Measurements from ENCODE around the gene TNIK.
A peak's percentile ranks its signal among the peaks of the same experiment; 100 is the strongest.

Gene TNIK

GRCh38 chr3:171357721-171358120 is 102.5 kb downstream of the TNIK start:
- no peak overlapping the region for H2BK15ac ChIP-seq (ENCODE audit: low read depth, poor library complexity, severe bottlenecking)
- no peak overlapping the region for H3K4me3 ChIP-seq (ENCODE audit: insufficient read depth in 1 of 2, low read depth in 1 of 2, low read length in 2 of 2)
- no peak overlapping the region for H3K14ac ChIP-seq (ENCODE audit: low read length in 2 of 2)
- no peak overlapping the region for H4K8ac ChIP-seq (ENCODE audit: low read length)
- H4K91ac ChIP-seq (ENCODE audit: low read length), result no peak overlapping the region
- no peak overlapping the region for H3K18ac ChIP-seq (ENCODE audit: low read depth in 1 of 2, low read length in 2 of 2)
- no peak overlapping the region for H3K23ac ChIP-seq (ENCODE audit: low read length in 2 of 2)
- H3K27me3 ChIP-seq (ENCODE audit: control insufficient read depth in 1 of 2, insufficient read depth in 1 of 2, low read length in 2 of 2), result peaks cover 0 to 10% of the 10 kb centered on the region in 2 experiments
- no peak for DNase-seq
- H3K9me3 ChIP-seq (ENCODE audit: control insufficient read depth, low read length), result no peaks in the 10 kb centered on the region
- no peak overlapping the region for H3K4me2 ChIP-seq (ENCODE audit: low read length, poor library complexity, severe bottlenecking)
- H3K9ac ChIP-seq (ENCODE audit: low read length), result no peak overlapping the region
- H3K36me3 ChIP-seq (ENCODE audit: control insufficient read depth in 1 of 2, insufficient read depth in 2 of 2, low read depth in 1 of 2, low read length in 2 of 2), result no peaks in the 10 kb centered on the region
- no peak overlapping the region for H2BK5ac ChIP-seq (ENCODE audit: low read depth, low read length, poor library complexity, severe bottlenecking)
- 98% methylated on average over 5 of the region's 8 CpGs for WGBS
- H3K79me1 ChIP-seq (replicated peaks; ENCODE audit: low read length, poor library complexity, severe bottlenecking), result peaks cover 16% of the 10 kb centered on the region
- H3K4ac ChIP-seq (ENCODE audit: low read depth in 1 of 2, low read length in 2 of 2), result no peak overlapping the region
- no peak overlapping the region for H2AFZ ChIP-seq (ENCODE audit: low read depth, low read length)
- peaks cover 8% of the 10 kb centered on the region for H3K4me1 ChIP-seq (ENCODE audit: control insufficient read depth, insufficient read depth, low read depth, low read length)
- peak overlapping the region; percentile 25 for H2AK5ac ChIP-seq (ENCODE audit: low read length, severe bottlenecking)
- no peak overlapping the region for H2BK120ac ChIP-seq (ENCODE audit: low read depth, low read length)
- H2BK12ac ChIP-seq (ENCODE audit: low read length in 2 of 2), result no peak overlapping the region
- H3K27ac ChIP-seq (ENCODE audit: low read length, poor library complexity, severe bottlenecking), result no peak overlapping the region

DNA sequence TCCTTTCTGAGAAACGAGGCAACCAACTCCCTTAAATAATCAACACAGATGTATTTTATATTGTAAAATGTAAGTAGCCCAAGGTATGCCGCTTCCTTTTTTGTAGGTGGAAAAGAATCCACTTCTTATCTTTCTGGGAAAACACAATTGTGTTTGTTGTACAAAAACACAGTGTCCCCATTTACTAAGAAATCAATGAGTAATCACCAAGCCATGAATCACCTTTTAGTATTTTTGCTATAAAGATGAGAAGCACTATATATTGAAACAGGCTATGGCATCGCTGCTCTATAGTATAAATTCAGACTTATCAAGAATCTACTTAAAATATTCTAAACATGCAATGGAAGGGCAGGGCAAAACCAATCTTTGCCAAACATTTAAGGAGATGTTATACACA is 104.0 kb downstream of the TNIK start:
- Histone ChIP-seq H3K27me3 (ENCODE audit: control insufficient read depth in 1 of 2, insufficient read depth in 1 of 2, low read length in 2 of 2) (peaks cover 0 to 7% of the 10 kb centered on the region in 2 experiments), H2BK5ac (ENCODE audit: low read depth, low read length, poor library complexity, severe bottlenecking) (no peak overlapping the region), H3K79me1 (replicated peaks; ENCODE audit: low read length, poor library complexity, severe bottlenecking) (peaks cover 13% of the 10 kb centered on the region), H4K8ac (ENCODE audit: low read length) (no peak overlapping the region), H3K4ac (ENCODE audit: low read depth in 1 of 2, low read length in 2 of 2) (no peak overlapping the region), H2AFZ (ENCODE audit: low read depth, low read length) (no peak overlapping the region), H3K4me1 (ENCODE audit: control insufficient read depth, insufficient read depth, low read depth, low read length) (peaks cover 11% of the 10 kb centered on the region), H3K27ac (ENCODE audit: low read length, poor library complexity, severe bottlenecking) (no peak overlapping the region), H3K4me2 (ENCODE audit: low read length, poor library complexity, severe bottlenecking) (no peak overlapping the region), H3K4me3 (ENCODE audit: insufficient read depth in 1 of 2, low read depth in 1 of 2, low read length in 2 of 2) (no peak overlapping the region), H3K9me3 (ENCODE audit: control insufficient read depth, low read length) (no peaks in the 10 kb centered on the region), H2BK120ac (ENCODE audit: low read depth, low read length) (no peak overlapping the region), H2AK5ac (ENCODE audit: low read length, severe bottlenecking) (no peak overlapping the region), H2BK15ac (ENCODE audit: low read depth, poor library complexity, severe bottlenecking) (no peak overlapping the region), H3K36me3 (ENCODE audit: control insufficient read depth in 1 of 2, insufficient read depth in 2 of 2, low read depth in 1 of 2, low read length in 2 of 2) (no peaks in the 10 kb centered on the region), H2BK12ac (ENCODE audit: low read length in 2 of 2) (no peak overlapping the region), H3K14ac (ENCODE audit: low read length in 2 of 2) (no peak overlapping the region), H4K91ac (ENCODE audit: low read length) (no peak overlapping the region), H3K18ac (ENCODE audit: low read depth in 1 of 2, low read length in 2 of 2) (no peak overlapping the region), H3K9ac (ENCODE audit: low read length) (no peak overlapping the region), H3K23ac (ENCODE audit: low read length in 2 of 2) (no peak overlapping the region)
- DNase-seq, result no peak
- no CpG with 5 or more reads among the region's 3 CpGs for WGBS

GRCh38 chr3:171354706-171355582 is 105.3 kb downstream of the TNIK start:
- Histone ChIP-seq H2BK12ac (ENCODE audit: low read length in 2 of 2) (no peak overlapping the region), H3K4me1 (ENCODE audit: control insufficient read depth, insufficient read depth, low read depth, low read length) (peaks cover 14% of the 10 kb centered on the region), H3K4me2 (ENCODE audit: low read length, poor library complexity, severe bottlenecking) (no peak overlapping the region), H3K4me3 (ENCODE audit: insufficient read depth in 1 of 2, low read depth in 1 of 2, low read length in 2 of 2) (no peak overlapping the region), H3K23ac (ENCODE audit: low read length in 2 of 2) (no peak overlapping the region), H3K4ac (ENCODE audit: low read depth in 1 of 2, low read length in 2 of 2) (no peak overlapping the region), H2BK15ac (ENCODE audit: low read depth, poor library complexity, severe bottlenecking) (no peak overlapping the region), H2AFZ (ENCODE audit: low read depth, low read length) (no peak overlapping the region), H3K9ac (ENCODE audit: low read length) (no peak overlapping the region), H3K27ac (ENCODE audit: low read length, poor library complexity, severe bottlenecking) (no peak overlapping the region), H3K27me3 (ENCODE audit: control insufficient read depth in 1 of 2, insufficient read depth in 1 of 2, low read length in 2 of 2) (peaks cover 0 to 7% of the 10 kb centered on the region in 2 experiments), H3K9me3 (ENCODE audit: control insufficient read depth, low read length) (no peaks in the 10 kb centered on the region), H3K79me1 (replicated peaks; ENCODE audit: low read length, poor library complexity, severe bottlenecking) (peaks cover 11% of the 10 kb centered on the region), H2BK5ac (ENCODE audit: low read depth, low read length, poor library complexity, severe bottlenecking) (no peak overlapping the region), H2AK5ac (ENCODE audit: low read length, severe bottlenecking) (peak overlapping the region; percentile 67), H4K8ac (ENCODE audit: low read length) (peak overlapping the region; percentile 14), H2BK120ac (ENCODE audit: low read depth, low read length) (no peak overlapping the region), H3K14ac (ENCODE audit: low read length in 2 of 2) (no peak overlapping the region), H4K91ac (ENCODE audit: low read length) (no peak overlapping the region), H3K36me3 (ENCODE audit: control insufficient read depth in 1 of 2, insufficient read depth in 2 of 2, low read depth in 1 of 2, low read length in 2 of 2) (no peaks in the 10 kb centered on the region), H3K18ac (ENCODE audit: low read depth in 1 of 2, low read length in 2 of 2) (peak overlapping the region in 1 of 2 experiments; percentile 47)
- DNase-seq, result no peak
- WGBS, result 73% methylated on average over 3 of the region's 4 CpGs

GRCh38 chr3:171354049-171354705 is 106.0 kb downstream of the TNIK start:
- Histone ChIP-seq H2BK5ac (ENCODE audit: low read depth, low read length, poor library complexity, severe bottlenecking) (no peak overlapping the region), H3K18ac (ENCODE audit: low read depth in 1 of 2, low read length in 2 of 2) (no peak overlapping the region), H3K9me3 (ENCODE audit: control insufficient read depth, low read length) (no peaks in the 10 kb centered on the region), H3K4me1 (ENCODE audit: control insufficient read depth, insufficient read depth, low read depth, low read length) (peaks cover 14% of the 10 kb centered on the region), H2BK12ac (ENCODE audit: low read length in 2 of 2) (no peak overlapping the region), H3K79me1 (replicated peaks; ENCODE audit: low read length, poor library complexity, severe bottlenecking) (peaks cover 9% of the 10 kb centered on the region), H3K27ac (ENCODE audit: low read length, poor library complexity, severe bottlenecking) (no peak overlapping the region), H2BK15ac (ENCODE audit: low read depth, poor library complexity, severe bottlenecking) (no peak overlapping the region), H2AFZ (ENCODE audit: low read depth, low read length) (no peak overlapping the region), H3K23ac (ENCODE audit: low read length in 2 of 2) (no peak overlapping the region), H3K4ac (ENCODE audit: low read depth in 1 of 2, low read length in 2 of 2) (no peak overlapping the region), H3K4me3 (ENCODE audit: insufficient read depth in 1 of 2, low read depth in 1 of 2, low read length in 2 of 2) (no peak overlapping the region), H3K36me3 (ENCODE audit: control insufficient read depth in 1 of 2, insufficient read depth in 2 of 2, low read depth in 1 of 2, low read length in 2 of 2) (no peaks in the 10 kb centered on the region), H4K8ac (ENCODE audit: low read length) (no peak overlapping the region), H3K9ac (ENCODE audit: low read length) (no peak overlapping the region), H3K4me2 (ENCODE audit: low read length, poor library complexity, severe bottlenecking) (no peak overlapping the region), H3K14ac (ENCODE audit: low read length in 2 of 2) (no peak overlapping the region), H2AK5ac (ENCODE audit: low read length, severe bottlenecking) (no peak overlapping the region), H4K91ac (ENCODE audit: low read length) (no peak overlapping the region), H2BK120ac (ENCODE audit: low read depth, low read length) (no peak overlapping the region), H3K27me3 (ENCODE audit: control insufficient read depth in 1 of 2, insufficient read depth in 1 of 2, low read length in 2 of 2) (peaks cover 0 to 9% of the 10 kb centered on the region in 2 experiments)
- no peak for DNase-seq
- WGBS, result 91% methylated on average over 4 of the region's 5 CpGs
